Osteoblast (primary cell): ENCODE data around the gene NCAPD2. TPM values are rescaled to one million over a fixed set of nuclear protein-coding genes. Genes with fewer than 3 reads are reported as not detected.
A peak's percentile ranks its signal among the peaks of the same experiment; 100 is the strongest.

ENCODE experiments used
- DNase-seq: peaks from one replicate; pipeline ENCODE4 v3.0.0; 2011; ENCODE audit warnings: low spot score, mixed read lengths; ENCODE audit not compliant: insufficient read length; ENCODE audit errors: missing footprints
- H2AFZ ChIP-seq: 2 replicates; pipeline ENCODE4 v1.6.0; 2011; ENCODE audit warnings: mild to moderate bottlenecking, low read length
- H3K27ac ChIP-seq: 2 replicates; pipeline ENCODE4 v1.5.1; 2011; ENCODE audit warnings: mild to moderate bottlenecking, low read depth, low read length, moderate library complexity
- H3K27me3 ChIP-seq: 2 replicates; pipeline ENCODE4 v1.6.0; 2012; ENCODE audit warnings: mild to moderate bottlenecking, control low read depth, inconsistent platforms, low read length, moderate library complexity; ENCODE audit not compliant: insufficient read depth
- H3K36me3 ChIP-seq: 2 replicates; pipeline ENCODE4 v1.5.1; 2011; ENCODE audit warnings: mild to moderate bottlenecking, low read length, control low read depth, moderate library complexity; ENCODE audit not compliant: insufficient read depth
- H3K4me1 ChIP-seq: 2 replicates; pipeline ENCODE4 v1.5.1; 2011; ENCODE audit warnings: mild to moderate bottlenecking, low read length, control low read depth, moderate library complexity; ENCODE audit not compliant: insufficient read depth
- H3K4me2 ChIP-seq: 2 replicates; pipeline ENCODE4 v1.6.0; 2011; ENCODE audit warnings: mild to moderate bottlenecking, low read length; ENCODE audit not compliant: insufficient read depth
- H3K4me3 ChIP-seq: fragments of 200-600 bp; sonication (generic); 3 replicates; pipeline ENCODE4 v1.5.1; 2012; ENCODE audit warnings: mild to moderate bottlenecking, low read length, inconsistent platforms; ENCODE audit not compliant: insufficient read depth
- H3K79me2 ChIP-seq: 2 replicates; pipeline ENCODE4 v1.6.0; 2012; ENCODE audit warnings: mild to moderate bottlenecking, low read length, control low read depth, inconsistent platforms; ENCODE audit not compliant: insufficient read depth
- H3K9me3 ChIP-seq: 2 replicates; pipeline ENCODE4 v1.5.1; 2011; ENCODE audit warnings: low read depth, low read length, control low read depth
- H4K20me1 ChIP-seq: 2 replicates; pipeline ENCODE4 v1.6.0; 2012; ENCODE audit warnings: mild to moderate bottlenecking, low read length, control low read depth; ENCODE audit not compliant: insufficient read depth
- total RNA-seq: library from RNA; depleted of rRNA; stranded (reverse); fragments of >200 nt; gene quantifications from 2 replicates; pipeline ENCODE4 v1.2.3, GENCODE V29; 2012
- TF ChIP-seq, protein P1 (sequence below): IDR thresholded peaks from 2 replicates; pipeline ENCODE4 v1.5.1; 2011; ENCODE audit warnings: mild to moderate bottlenecking, low read depth, low read length, moderate library complexity; ENCODE audit errors: extremely low read depth

The NCAPD2 gene
- total RNA-seq, 1 donor, result 21.0 TPM

DNA sequence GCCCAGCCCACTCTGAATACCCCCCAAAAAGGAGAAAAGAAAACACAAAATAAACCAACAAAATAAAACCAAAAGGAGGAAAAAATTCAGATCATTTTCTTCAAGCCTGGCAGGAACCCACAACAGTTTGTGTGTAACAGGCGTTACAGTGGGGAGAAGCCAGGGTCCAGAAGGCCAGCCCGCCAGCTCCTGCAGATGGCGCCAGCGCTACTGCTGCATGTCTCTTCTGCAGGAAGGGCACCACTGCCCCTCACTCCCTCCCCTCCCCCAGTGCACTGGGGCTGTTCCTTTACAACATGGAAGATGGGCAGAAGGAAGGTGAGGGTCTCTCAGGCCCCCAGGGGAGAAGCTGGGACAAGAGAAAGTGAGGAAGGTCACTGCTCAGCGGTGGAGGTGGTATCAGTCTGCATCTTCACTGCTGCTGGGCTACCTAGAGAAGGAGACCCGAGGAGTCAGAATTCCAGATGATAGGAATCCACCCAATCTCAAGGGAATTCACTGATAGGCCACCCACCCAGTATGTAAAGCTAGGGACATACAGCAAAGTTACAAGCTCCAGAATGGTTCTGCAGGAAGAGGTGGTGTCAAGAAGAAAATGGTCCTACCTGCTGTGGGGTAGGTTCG lies 76.5 kb downstream of the NCAPD2 start:
- peak; percentile 79 for DNase-seq
- peaks cover 8% of the 10 kb centered on the region for H4K20me1 ChIP-seq
- H3K9me3 ChIP-seq, result no peaks in the 10 kb centered on the region
- H3K27ac ChIP-seq, result no peak overlapping the region
- H2AFZ ChIP-seq, result no peak overlapping the region
- H3K4me2 ChIP-seq, result no peak overlapping the region
- H3K27me3 ChIP-seq, result no peaks in the 10 kb centered on the region
- peaks cover 76% of the 10 kb centered on the region for H3K36me3 ChIP-seq
- H3K4me1 ChIP-seq, result peaks cover 3% of the 10 kb centered on the region
- no peak overlapping the region for H3K4me3 ChIP-seq
- H3K79me2 ChIP-seq, result peaks cover 33% of the 10 kb centered on the region
- TF ChIP-seq, protein P1, sequence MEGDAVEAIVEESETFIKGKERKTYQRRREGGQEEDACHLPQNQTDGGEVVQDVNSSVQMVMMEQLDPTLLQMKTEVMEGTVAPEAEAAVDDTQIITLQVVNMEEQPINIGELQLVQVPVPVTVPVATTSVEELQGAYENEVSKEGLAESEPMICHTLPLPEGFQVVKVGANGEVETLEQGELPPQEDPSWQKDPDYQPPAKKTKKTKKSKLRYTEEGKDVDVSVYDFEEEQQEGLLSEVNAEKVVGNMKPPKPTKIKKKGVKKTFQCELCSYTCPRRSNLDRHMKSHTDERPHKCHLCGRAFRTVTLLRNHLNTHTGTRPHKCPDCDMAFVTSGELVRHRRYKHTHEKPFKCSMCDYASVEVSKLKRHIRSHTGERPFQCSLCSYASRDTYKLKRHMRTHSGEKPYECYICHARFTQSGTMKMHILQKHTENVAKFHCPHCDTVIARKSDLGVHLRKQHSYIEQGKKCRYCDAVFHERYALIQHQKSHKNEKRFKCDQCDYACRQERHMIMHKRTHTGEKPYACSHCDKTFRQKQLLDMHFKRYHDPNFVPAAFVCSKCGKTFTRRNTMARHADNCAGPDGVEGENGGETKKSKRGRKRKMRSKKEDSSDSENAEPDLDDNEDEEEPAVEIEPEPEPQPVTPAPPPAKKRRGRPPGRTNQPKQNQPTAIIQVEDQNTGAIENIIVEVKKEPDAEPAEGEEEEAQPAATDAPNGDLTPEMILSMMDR, result peak; percentile 54

DNA sequence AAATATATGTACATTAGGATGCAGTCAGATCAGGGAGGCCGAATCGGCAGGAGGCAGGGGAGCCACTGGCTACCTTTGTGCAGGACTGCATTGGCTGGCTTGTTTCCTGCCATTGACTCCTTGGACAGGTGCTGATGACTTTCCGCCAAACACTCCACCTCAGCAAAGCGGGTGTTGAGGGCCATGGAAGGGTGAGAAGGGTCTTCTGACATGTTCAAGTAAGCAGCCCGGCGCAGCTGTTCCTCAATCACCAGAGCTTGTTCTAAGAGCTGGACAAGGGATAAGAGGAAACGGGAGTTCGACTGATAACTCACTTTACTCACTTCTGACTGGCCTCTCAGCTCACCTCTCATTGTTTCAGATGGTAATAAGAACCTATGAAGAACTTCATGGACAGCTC lies 79.1 kb downstream of the NCAPD2 start:
- TF ChIP-seq, protein P1, result no peak
- Histone ChIP-seq H3K4me1 (peaks cover 3% of the 10 kb centered on the region), H3K4me3 (no peak overlapping the region), H4K20me1 (peaks cover 3% of the 10 kb centered on the region), H3K27ac (no peak overlapping the region), H3K79me2 (peaks cover 7% of the 10 kb centered on the region), H3K27me3 (no peaks in the 10 kb centered on the region), H2AFZ (no peak overlapping the region), H3K4me2 (no peak overlapping the region), H3K36me3 (peaks cover 88% of the 10 kb centered on the region), H3K9me3 (no peaks in the 10 kb centered on the region)
- no peak for DNase-seq

DNA sequence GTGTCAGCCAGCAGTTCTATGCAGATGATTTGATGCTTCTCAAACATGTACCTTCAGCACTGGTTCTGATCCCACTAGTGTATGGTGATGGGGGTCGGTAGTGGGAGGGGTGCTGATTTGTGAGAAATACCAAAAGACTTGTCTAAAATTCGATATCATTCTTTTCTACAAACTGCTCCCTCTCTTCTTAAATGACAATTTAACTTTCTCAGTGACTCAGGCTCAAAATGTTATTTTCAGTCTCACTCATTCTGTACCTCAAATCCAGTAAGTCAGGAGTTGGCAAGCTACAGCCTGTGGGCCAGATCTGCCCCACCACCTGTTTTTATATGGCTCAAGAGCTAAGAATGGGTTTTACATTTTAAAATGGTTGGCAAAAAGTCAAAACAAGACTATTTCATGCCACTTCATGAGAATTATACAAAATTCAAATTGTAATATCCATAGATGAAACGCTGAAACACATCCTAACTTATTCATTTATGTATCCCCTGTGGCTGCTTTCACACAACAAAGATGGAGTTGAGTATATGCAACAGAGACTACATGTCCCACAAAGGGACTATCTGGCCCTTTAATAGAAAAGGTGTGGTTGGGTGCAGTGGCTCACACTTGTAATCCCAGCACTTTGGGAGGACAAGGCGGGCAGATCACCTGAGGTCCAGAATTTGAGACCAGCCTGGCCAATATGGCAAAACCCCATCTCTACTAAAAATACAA lies 80.8 kb downstream of the NCAPD2 start:
- no peak overlapping the region for H3K4me2 ChIP-seq
- peaks cover 3% of the 10 kb centered on the region for H4K20me1 ChIP-seq
- TF ChIP-seq, protein P1, result no peak
- H3K4me3 ChIP-seq, result no peak overlapping the region
- no peaks in the 10 kb centered on the region for H3K27me3 ChIP-seq
- H3K79me2 ChIP-seq, result no peaks in the 10 kb centered on the region
- H3K9me3 ChIP-seq, result no peaks in the 10 kb centered on the region
- H3K4me1 ChIP-seq, result no peaks in the 10 kb centered on the region
- H3K36me3 ChIP-seq, result peaks cover 90% of the 10 kb centered on the region
- H2AFZ ChIP-seq, result no peak overlapping the region
- no peak overlapping the region for H3K27ac ChIP-seq
- DNase-seq, result peak; percentile 10

DNA sequence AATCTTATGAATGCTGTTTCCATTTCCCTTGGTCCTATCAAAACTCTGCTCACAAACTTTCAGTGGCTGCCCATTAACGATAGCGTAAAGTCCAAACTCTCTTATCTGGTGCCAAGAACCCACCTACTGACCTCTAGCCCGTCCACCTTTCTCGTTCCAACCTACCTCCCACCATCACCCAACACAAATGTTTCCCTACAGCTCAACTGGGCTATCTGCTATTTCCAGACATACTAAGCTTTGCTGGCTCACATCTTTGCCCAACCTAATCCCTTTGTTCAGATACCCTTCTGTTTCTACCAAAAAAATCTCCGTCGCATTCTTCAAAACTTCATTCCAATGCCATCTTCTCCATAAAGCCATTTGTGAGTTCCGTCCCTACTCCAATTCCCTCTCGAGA lies 81.7 kb downstream of the NCAPD2 start:
- Histone ChIP-seq H3K4me1 (no peaks in the 10 kb centered on the region), H3K36me3 (peaks cover 86% of the 10 kb centered on the region), H3K9me3 (no peaks in the 10 kb centered on the region), H3K27ac (no peak overlapping the region), H3K79me2 (no peaks in the 10 kb centered on the region), H3K4me2 (no peak overlapping the region), H4K20me1 (no peaks in the 10 kb centered on the region), H2AFZ (no peak overlapping the region), H3K4me3 (no peak overlapping the region), H3K27me3 (no peaks in the 10 kb centered on the region)
- no peak for DNase-seq
- TF ChIP-seq, protein P1, result no peak
